HFF-Myc (cell line): ENCODE measurements around the gene CHL1.

Experiments
- DNase-seq: peaks from one replicate; pipeline ENCODE4 v3.0.0-alpha.2; 2011; ENCODE audit warnings: low read depth; ENCODE audit errors: extremely low read depth
- H3K4me3 ChIP-seq: replicated peaks from 2 replicates; pipeline ENCODE4 v1.5.1; 2011; ENCODE audit warnings: low read depth, mild to moderate bottlenecking, control low read depth, low read length
- CTCF ChIP-seq: IDR thresholded peaks from 2 replicates; pipeline ENCODE4 v1.5.1; 2012; ENCODE audit warnings: mild to moderate bottlenecking, low read depth, low read length, control low read depth; ENCODE audit errors: missing control alignments

Gene CHL1

GRCh38 chr3:380801-381200 is 184.2 kb downstream of the CHL1 start:
- no peak for TF ChIP-seq CTCF
- H3K4me3 ChIP-seq, result no peak overlapping the region
- no peak for DNase-seq

GRCh38 chr3:385151-385550 is 188.6 kb downstream of the CHL1 start:
- no peak for TF ChIP-seq CTCF
- no peak overlapping the region for H3K4me3 ChIP-seq
- no peak for DNase-seq

GRCh38 chr3:394775-395174 is 198.2 kb downstream of the CHL1 start:
- no peak for TF ChIP-seq CTCF
- H3K4me3 ChIP-seq, result no peak overlapping the region
- no peak for DNase-seq

GRCh38 chr3:396293-396692 is 199.7 kb downstream of the CHL1 start:
- no peak overlapping the region for H3K4me3 ChIP-seq
- no peak for DNase-seq
- TF ChIP-seq CTCF, result no peak

GRCh38 chr3:399647-400046 is 203.1 kb downstream of the CHL1 start:
- no peak overlapping the region for H3K4me3 ChIP-seq
- TF ChIP-seq CTCF, result no peak
- no peak for DNase-seq

- no peak for TF ChIP-seq CTCF
- DNase-seq, result no peak
- no peak overlapping the region for H3K4me3 ChIP-seq
These were observed 207.3 kb downstream of the CHL1 start for GRCh38 chr3:403826-404225.

GRCh38 chr3:409011-409410 is 212.4 kb downstream of the CHL1 start:
- no peak for DNase-seq
- TF ChIP-seq CTCF, result no peak
- no peak overlapping the region for H3K4me3 ChIP-seq
